ENCODE results near the gene RFPL3.
"Not testable (repeated sequence)": the region's sequence is repeated elsewhere in the genome, so short reads cannot be mapped to it uniquely, and the experiment has no call there.

Gene RFPL3

GRCh38 chr22:32341122-32341740 lies 16.4 kb upstream of the RFPL3 start:
- no peak for TF ChIP-seq CTCF (IDR thresholded peaks at IDR 0.05; ENCODE audit: low read depth, low read length, missing control alignments)
- no peak for DNase-seq
- Histone ChIP-seq H3K4me3 (ENCODE audit: low read depth, low read length) (no peak overlapping the region), H3K27ac (no peak overlapping the region), H3K36me3 (replicated peaks) (no peaks in the 10 kb centered on the region), H3K27me3 (replicated peaks) (no peaks in the 10 kb centered on the region)
- in situ Hi-C loops (cut with HindIII; ENCODE audit: low pct_ligation_motif_present, low sequenced_read_pairs): no loop called here

DNA sequence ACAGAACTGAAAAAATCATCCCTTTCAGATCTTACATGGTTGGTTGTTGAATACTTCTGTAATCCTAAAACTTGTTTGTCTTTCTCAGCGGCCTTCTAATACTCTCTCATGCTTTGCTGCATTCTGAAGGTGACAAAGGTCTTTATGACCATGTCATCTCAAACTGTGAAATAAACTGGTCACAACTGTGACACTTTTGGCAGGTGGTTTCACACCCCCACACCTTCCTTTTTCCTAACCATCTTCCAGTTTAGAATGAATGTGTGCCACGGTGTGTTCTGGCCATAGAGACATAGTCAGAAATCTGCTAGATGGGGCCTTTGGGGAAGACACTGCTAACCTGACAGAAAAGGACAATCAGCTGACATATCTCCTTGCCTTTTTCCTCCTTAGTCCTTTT lies 14.7 kb upstream of the RFPL3 start:
- in situ Hi-C loops (cut with HindIII; ENCODE audit: low pct_ligation_motif_present, low sequenced_read_pairs): no loop called here

GRCh38 chr22:32343941-32344340 lies 13.7 kb upstream of the RFPL3 start:
- Histone ChIP-seq H3K36me3 (replicated peaks) (no peaks in the 10 kb centered on the region), H3K4me3 (ENCODE audit: low read depth, low read length) (no peak overlapping the region), H3K27me3 (replicated peaks) (no peaks in the 10 kb centered on the region), H3K27ac (no peak overlapping the region)
- DNase-seq: no peak
- TF ChIP-seq CTCF (IDR thresholded peaks at IDR 0.05; ENCODE audit: low read depth, low read length, missing control alignments): no peak
- in situ Hi-C loops (cut with HindIII; ENCODE audit: low pct_ligation_motif_present, low sequenced_read_pairs): no loop called here

More for the DNA sequence above, 14.7 kb upstream of the RFPL3 start:
- no peaks in the 10 kb centered on the region for H3K27me3 ChIP-seq (replicated peaks)
- H3K4me3 ChIP-seq (ENCODE audit: low read depth, low read length): no peak overlapping the region
- TF ChIP-seq CTCF (IDR thresholded peaks at IDR 0.05; ENCODE audit: low read depth, low read length, missing control alignments): no peak
- H3K27ac ChIP-seq: no peak overlapping the region
- H3K36me3 ChIP-seq (replicated peaks): no peaks in the 10 kb centered on the region
- no peak for DNase-seq

- no peak for TF ChIP-seq CTCF (IDR thresholded peaks at IDR 0.05; ENCODE audit: low read depth, low read length, missing control alignments)
- Histone ChIP-seq H3K4me3 (ENCODE audit: low read depth, low read length) (no peak overlapping the region), H3K36me3 (replicated peaks) (no peaks in the 10 kb centered on the region), H3K27me3 (replicated peaks) (no peaks in the 10 kb centered on the region), H3K27ac (no peak overlapping the region)
- in situ Hi-C loops (cut with HindIII; ENCODE audit: low pct_ligation_motif_present, low sequenced_read_pairs): no loop called here
- no peak for DNase-seq
These were observed 9.5 kb upstream of the RFPL3 start for GRCh38 chr22:32348031-32348611.

- in situ Hi-C loops (cut with HindIII; ENCODE audit: low pct_ligation_motif_present, low sequenced_read_pairs); H3K27ac ChIP-seq; H3K27me3 ChIP-seq (replicated peaks); DNase-seq; H3K4me3 ChIP-seq (ENCODE audit: low read depth, low read length); H3K36me3 ChIP-seq (replicated peaks): not testable (repeated sequence)
These were observed 5.8 kb upstream of the RFPL3 start for GRCh38 chr22:32351875-32352274.

DNA sequence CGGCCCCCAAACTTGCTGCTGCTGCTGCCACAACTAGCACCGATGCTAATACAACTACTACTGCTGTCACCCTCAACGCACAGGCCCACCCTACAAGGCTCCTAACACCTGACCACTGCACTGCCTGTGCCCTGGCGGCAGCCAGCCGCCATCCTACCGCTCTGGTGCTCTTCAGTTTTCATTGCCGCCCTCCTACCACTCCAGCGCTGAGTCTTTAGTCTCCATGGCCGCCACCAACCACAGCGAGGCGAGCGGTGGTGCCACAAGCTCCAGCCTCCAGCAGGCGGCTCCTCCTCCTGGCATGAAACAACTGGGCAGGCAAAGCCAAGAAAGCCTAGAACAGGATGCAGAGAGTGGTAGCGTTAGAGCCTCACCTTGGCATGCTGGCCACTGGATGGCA lies 5.0 kb upstream of the RFPL3 start:
- no peak for TF ChIP-seq CTCF (IDR thresholded peaks at IDR 0.05; ENCODE audit: low read depth, low read length, missing control alignments)
- H3K36me3 ChIP-seq (replicated peaks): no peaks in the 10 kb centered on the region
- in situ Hi-C loops (cut with HindIII; ENCODE audit: low pct_ligation_motif_present, low sequenced_read_pairs): no loop called here

More for the DNA sequence above, 5.0 kb upstream of the RFPL3 start:
- DNase-seq: no peak
- Histone ChIP-seq H3K4me3 (ENCODE audit: low read depth, low read length) (no peak overlapping the region), H3K27ac (no peak overlapping the region), H3K27me3 (replicated peaks) (no peaks in the 10 kb centered on the region)

Measured in brain microvascular endothelial cell (primary cell).